ENCODE results near the gene UBQLN4.

GRCh38 chr1:156051011-156051725, 2.4 kb downstream of the UBQLN4 start:
- TF ChIP-seq REST (IDR thresholded peaks at IDR 0.05): no peak
- TF ChIP-seq ATF3 (IDR thresholded peaks at IDR 0.05): no peak

Measured in liver (tissue), 2 donors.